Measurements from ENCODE around the gene DNAJA3. TPM values are rescaled to one million over a fixed set of nuclear protein-coding genes. Genes with fewer than 3 reads are reported as not detected.

Gene DNAJA3
- total RNA-seq, 1 donor from 2014 or later: 31.1 TPM

DNA sequence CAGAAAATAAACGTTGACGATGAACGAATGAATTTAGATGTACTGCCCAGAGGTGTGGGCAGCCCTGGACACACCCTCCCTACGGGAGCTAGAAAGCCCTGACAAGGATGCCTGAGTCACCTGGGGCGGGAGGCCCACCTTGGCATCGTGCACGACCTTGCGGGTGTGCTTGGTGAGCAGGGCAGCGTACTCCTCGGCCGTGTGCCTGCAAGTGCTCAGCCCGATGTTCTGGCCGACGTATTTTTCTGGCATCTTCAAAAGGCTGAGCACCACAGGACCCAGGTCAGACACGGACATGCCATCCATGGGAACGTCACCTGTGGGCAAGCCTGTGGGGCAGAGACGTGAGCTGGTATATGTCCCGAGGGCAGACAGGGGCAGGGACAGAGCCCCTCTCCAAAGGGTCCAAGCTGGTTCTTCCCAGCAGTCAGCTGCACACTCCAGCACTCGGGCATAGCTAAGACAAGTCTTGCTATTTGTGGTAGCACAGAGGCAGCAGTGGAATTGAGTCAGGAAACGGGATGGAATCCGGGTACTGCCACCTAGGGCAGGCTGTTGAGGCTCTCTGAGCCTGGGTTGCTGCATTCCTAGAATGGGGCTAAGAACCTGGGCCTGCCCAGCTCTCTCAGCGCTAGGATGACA, 38.0 kb downstream of the DNAJA3 start:
- H3K9me3 Mint-ChIP-seq (ENCODE audit: unreplicated experiment): no peaks in the 10 kb centered on the region
- peaks cover 21% of the 10 kb centered on the region for H3K36me3 Mint-ChIP-seq (ENCODE audit: unreplicated experiment)
- H3K4me1 Mint-ChIP-seq (ENCODE audit: unreplicated experiment): no peaks in the 10 kb centered on the region
- H3K27me3 Mint-ChIP-seq (ENCODE audit: unreplicated experiment): no peaks in the 10 kb centered on the region
- TF ChIP-seq, protein P1, sequence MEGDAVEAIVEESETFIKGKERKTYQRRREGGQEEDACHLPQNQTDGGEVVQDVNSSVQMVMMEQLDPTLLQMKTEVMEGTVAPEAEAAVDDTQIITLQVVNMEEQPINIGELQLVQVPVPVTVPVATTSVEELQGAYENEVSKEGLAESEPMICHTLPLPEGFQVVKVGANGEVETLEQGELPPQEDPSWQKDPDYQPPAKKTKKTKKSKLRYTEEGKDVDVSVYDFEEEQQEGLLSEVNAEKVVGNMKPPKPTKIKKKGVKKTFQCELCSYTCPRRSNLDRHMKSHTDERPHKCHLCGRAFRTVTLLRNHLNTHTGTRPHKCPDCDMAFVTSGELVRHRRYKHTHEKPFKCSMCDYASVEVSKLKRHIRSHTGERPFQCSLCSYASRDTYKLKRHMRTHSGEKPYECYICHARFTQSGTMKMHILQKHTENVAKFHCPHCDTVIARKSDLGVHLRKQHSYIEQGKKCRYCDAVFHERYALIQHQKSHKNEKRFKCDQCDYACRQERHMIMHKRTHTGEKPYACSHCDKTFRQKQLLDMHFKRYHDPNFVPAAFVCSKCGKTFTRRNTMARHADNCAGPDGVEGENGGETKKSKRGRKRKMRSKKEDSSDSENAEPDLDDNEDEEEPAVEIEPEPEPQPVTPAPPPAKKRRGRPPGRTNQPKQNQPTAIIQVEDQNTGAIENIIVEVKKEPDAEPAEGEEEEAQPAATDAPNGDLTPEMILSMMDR (IDR thresholded peaks at IDR 0.05): no peak
- H3K4me3 Mint-ChIP-seq (ENCODE audit: unreplicated experiment): no peak overlapping the region
- no peak for DNase-seq (ENCODE audit: extremely low spot score, unreplicated experiment)
- no peak overlapping the region for H3K27ac Mint-ChIP-seq (ENCODE audit: unreplicated experiment)

DNA sequence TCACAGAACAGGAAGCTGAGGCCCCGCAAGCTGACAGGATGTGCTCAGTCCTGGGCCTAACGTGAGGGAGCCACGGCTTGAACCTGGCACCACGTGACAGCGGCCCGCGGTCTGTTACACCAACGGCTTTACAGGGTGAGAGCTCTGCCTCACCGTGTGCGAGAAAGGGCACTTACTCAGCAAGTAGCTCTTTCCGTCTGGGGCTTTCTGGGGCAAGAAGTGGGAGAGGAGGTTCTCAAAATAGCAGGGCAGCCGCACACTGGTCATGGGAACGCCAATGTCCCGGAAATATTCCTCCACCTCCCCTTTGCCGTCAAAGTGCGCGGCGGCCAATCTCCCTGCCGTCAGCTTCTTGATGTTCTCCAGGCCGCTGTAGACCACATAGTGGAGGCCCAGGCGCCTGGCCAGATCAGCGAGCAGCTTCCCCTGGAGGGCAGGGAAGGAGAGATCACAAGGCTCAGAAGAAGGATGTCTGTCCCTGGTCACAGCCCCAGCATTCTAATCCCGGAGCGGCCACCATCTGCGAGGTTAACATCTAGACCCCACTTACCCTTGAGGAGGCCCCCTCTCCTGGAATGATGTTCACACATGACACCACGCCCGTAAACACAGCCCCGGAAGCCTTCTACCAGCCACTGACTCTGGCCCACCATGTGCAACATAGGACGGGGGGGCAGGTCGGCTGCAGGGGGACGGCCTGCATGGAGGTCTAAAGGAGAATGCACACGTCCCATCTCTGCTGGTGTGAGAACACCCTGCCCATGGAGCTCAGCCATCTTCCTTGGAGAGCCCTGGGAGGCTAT, 40.5 kb downstream of the DNAJA3 start:
- no peak overlapping the region for H3K27ac Mint-ChIP-seq (ENCODE audit: unreplicated experiment)
- TF ChIP-seq, protein P1 (IDR thresholded peaks at IDR 0.05): no peak

DNA sequence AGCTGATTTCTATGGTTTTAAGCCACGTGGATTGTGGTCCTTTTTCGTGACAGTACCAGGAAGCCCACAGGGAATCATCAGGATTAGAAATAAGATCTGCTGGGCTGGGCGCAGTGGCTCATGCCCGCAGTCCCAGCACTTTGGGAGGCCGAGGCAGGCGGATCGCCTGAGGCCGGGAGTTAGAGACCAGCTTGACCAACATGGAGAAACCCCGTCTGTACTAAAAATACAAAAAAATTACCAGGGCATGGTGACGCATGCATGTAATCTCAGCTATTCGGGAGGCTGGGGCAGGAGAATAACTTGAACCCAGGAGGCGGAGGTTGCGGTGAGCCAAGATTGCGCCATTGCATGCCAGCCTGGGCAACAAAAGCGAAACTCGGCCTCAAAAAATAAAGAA, 42.2 kb downstream of the DNAJA3 start:
- no peak overlapping the region for H3K4me3 Mint-ChIP-seq (ENCODE audit: unreplicated experiment)
- H3K9me3 Mint-ChIP-seq (ENCODE audit: unreplicated experiment): no peaks in the 10 kb centered on the region
- H3K27ac Mint-ChIP-seq (ENCODE audit: unreplicated experiment): no peak overlapping the region
- DNase-seq (ENCODE audit: extremely low spot score, unreplicated experiment): no peak
- H3K27me3 Mint-ChIP-seq (ENCODE audit: unreplicated experiment): no peaks in the 10 kb centered on the region
- H3K36me3 Mint-ChIP-seq (ENCODE audit: unreplicated experiment): peaks cover 24% of the 10 kb centered on the region
- no peaks in the 10 kb centered on the region for H3K4me1 Mint-ChIP-seq (ENCODE audit: unreplicated experiment)
- TF ChIP-seq, protein P1 (IDR thresholded peaks at IDR 0.05): no peak

More for the DNA sequence above, 40.5 kb downstream of the DNAJA3 start:
- no peaks in the 10 kb centered on the region for H3K4me1 Mint-ChIP-seq (ENCODE audit: unreplicated experiment)
- peaks cover 24% of the 10 kb centered on the region for H3K36me3 Mint-ChIP-seq (ENCODE audit: unreplicated experiment)
- DNase-seq (ENCODE audit: extremely low spot score, unreplicated experiment): no peak
- no peaks in the 10 kb centered on the region for H3K9me3 Mint-ChIP-seq (ENCODE audit: unreplicated experiment)
- no peak overlapping the region for H3K4me3 Mint-ChIP-seq (ENCODE audit: unreplicated experiment)
- H3K27me3 Mint-ChIP-seq (ENCODE audit: unreplicated experiment): no peaks in the 10 kb centered on the region

DNA sequence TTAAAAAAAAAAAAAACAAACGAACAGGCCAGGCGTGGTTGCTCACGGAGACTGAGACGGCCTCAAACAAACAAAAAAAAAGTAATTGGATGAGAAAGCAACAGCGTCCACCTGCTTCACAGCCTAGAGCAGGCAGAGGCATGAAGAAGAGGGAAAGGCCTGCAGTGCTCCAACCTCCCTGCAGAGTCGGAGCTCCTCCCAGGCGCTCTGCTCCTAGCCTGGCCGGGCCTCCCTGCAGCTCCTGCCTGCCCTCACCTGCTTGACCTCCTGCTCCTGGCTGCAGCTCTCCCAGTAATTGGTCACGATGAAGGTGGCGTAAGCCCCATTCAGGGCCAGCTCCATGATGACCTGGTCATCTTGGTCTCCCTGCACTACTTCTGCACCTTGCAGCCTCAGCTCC, 43.3 kb downstream of the DNAJA3 start:
- H3K27me3 Mint-ChIP-seq (ENCODE audit: unreplicated experiment): no peaks in the 10 kb centered on the region
- no peak for DNase-seq (ENCODE audit: extremely low spot score, unreplicated experiment)
- peaks cover 7% of the 10 kb centered on the region for H3K4me1 Mint-ChIP-seq (ENCODE audit: unreplicated experiment)
- no peak overlapping the region for H3K4me3 Mint-ChIP-seq (ENCODE audit: unreplicated experiment)
- peaks cover 24% of the 10 kb centered on the region for H3K36me3 Mint-ChIP-seq (ENCODE audit: unreplicated experiment)
- no peak overlapping the region for H3K27ac Mint-ChIP-seq (ENCODE audit: unreplicated experiment)
- TF ChIP-seq, protein P1 (IDR thresholded peaks at IDR 0.05): no peak
- H3K9me3 Mint-ChIP-seq (ENCODE audit: unreplicated experiment): no peaks in the 10 kb centered on the region

DNA sequence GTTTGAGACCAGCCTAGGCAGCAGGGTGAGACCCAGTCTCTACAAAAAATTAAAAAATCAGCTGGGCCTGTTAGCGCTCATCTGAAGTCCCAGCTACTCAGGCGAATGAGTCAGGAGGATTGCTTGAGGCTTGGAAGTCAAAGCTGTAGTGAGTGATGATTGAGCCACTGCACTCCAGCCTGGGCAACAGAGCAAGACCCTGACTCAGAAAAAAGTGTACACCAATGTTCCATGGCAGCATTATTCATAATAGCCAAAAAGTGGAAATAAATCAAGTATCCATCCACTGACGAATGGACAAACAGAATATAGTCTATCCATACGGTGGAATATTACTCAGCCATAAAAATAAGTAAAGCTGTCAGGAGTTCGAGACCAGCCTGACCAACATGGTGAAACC, 46.2 kb downstream of the DNAJA3 start:
- no peak overlapping the region for H3K27ac Mint-ChIP-seq (ENCODE audit: unreplicated experiment)
- peaks cover 10% of the 10 kb centered on the region for H3K36me3 Mint-ChIP-seq (ENCODE audit: unreplicated experiment)
- DNase-seq (ENCODE audit: extremely low spot score, unreplicated experiment): no peak
- H3K4me3 Mint-ChIP-seq (ENCODE audit: unreplicated experiment): no peak overlapping the region
- TF ChIP-seq, protein P1 (IDR thresholded peaks at IDR 0.05): no peak
- H3K4me1 Mint-ChIP-seq (ENCODE audit: unreplicated experiment): peaks cover 16% of the 10 kb centered on the region
- peaks cover 3% of the 10 kb centered on the region for H3K9me3 Mint-ChIP-seq (ENCODE audit: unreplicated experiment)
- H3K27me3 Mint-ChIP-seq (ENCODE audit: unreplicated experiment): no peaks in the 10 kb centered on the region
